ENCODE measurements around the gene AK3.

Gene AK3

DNA sequence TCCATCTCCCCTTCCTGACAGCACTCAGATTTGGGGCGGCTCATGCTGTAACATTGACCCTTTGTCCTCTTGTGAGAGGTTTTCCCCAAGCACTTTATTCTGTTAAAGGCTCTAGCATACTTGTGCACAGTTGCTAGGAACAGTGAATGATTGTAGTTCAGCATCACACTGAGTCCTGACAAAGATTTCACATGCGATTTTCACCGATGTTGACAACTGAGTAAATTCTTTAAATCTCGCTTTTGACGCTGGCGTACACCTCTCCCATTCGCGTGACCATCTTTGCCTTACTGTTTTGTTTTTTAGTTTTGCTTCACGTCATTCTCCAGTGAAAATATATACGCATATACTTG, 60.9 kb downstream of the AK3 start:
- no peak for DNase-seq (ENCODE audit: low read depth)
- TF ChIP-seq, protein P1, sequence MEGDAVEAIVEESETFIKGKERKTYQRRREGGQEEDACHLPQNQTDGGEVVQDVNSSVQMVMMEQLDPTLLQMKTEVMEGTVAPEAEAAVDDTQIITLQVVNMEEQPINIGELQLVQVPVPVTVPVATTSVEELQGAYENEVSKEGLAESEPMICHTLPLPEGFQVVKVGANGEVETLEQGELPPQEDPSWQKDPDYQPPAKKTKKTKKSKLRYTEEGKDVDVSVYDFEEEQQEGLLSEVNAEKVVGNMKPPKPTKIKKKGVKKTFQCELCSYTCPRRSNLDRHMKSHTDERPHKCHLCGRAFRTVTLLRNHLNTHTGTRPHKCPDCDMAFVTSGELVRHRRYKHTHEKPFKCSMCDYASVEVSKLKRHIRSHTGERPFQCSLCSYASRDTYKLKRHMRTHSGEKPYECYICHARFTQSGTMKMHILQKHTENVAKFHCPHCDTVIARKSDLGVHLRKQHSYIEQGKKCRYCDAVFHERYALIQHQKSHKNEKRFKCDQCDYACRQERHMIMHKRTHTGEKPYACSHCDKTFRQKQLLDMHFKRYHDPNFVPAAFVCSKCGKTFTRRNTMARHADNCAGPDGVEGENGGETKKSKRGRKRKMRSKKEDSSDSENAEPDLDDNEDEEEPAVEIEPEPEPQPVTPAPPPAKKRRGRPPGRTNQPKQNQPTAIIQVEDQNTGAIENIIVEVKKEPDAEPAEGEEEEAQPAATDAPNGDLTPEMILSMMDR (conservative IDR thresholded peaks at IDR 0.05; ENCODE audit: low read length): no peak
- H3K4me3 ChIP-seq (ENCODE audit: low read length): peak overlapping the region; percentile 87

DNA sequence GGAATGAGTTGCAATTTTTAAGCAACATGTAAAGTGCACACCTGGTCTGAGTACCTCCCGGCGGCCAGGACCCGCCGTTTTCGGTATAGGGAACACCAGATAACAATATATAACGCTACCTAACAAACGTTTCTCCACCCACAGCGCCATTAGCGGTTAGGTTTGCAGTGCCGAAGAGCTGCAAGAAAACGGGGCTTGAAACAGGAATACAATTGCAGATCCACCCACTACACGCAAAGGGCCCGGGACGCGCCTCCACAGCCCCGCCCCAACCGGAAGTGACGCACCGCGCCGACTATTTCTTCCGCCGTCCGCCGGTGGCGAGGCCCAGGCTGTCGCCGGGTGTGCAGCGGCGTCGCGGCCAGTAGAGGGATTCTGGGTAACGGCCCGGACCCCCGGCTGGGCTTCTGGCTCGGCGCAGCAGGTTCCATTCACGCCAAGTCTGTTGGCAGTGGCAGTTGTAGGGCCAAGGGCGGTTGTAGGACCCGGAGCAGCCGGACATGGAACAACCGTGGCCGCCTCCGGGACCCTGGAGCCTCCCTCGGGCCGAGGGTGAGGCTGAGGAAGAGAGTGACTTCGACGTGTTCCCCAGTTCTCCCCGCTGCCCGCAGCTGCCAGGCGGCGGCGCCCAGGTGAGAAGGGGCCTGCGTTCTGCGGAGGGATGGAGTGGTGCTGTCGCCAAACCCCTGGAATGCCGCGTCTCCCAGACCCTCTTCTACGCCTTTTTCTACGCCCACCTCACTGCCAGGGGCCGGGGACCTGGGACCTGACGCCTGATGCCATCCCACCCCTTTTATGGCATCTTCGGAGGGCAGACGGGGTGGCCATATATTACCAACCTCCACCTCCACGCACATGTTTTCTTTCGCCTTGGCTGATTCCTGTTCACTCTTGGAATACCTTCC, 61.5 kb downstream of the AK3 start, which contains the start of gene CDC37L1:
Gene CDC37L1 (plus strand): TSS at position 302 of the 905 bp plus-strand sequence. CDS start 199 bp downstream, at position 501.
- peak within 1 kb of the TSS; percentile 87 for H3K4me3 ChIP-seq (ENCODE audit: low read length)
- peak; percentile 94 for DNase-seq (ENCODE audit: low read depth)
- TF ChIP-seq, protein P1 (conservative IDR thresholded peaks at IDR 0.05; ENCODE audit: low read length): peak; percentile 51

DNA sequence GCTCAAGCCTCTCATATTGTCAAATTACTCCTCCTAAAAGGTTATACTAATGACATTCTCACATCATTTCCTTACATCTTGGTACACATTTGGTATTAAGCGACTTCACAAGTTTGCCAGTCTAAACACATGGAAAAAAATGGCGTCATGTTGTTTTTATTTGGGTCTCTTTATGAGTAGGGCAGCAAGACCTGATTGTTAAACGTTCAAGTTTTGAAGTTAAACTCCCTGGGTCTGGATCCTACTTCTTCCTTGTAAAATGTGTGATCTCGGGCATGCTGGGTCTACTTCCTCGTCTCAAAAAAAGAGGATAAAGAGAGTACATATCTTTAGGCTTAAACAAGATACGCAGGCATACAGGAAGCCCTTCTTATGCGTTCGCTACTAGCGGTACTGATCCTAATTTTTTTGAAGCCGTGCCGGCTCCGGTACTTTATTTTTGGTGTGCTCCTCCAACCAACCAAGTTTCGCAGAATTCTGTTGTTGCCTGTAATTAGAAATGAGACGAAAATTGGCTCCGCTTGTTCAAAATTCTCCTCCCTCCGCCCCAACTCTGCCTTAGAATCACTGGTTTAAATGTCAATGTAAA, 62.2 kb downstream of the AK3 start:
- H3K4me3 ChIP-seq (ENCODE audit: low read length): peak overlapping the region; percentile 87
- TF ChIP-seq, protein P1 (conservative IDR thresholded peaks at IDR 0.05; ENCODE audit: low read length): no peak
- peak; percentile 18 for DNase-seq (ENCODE audit: low read depth)

DNA sequence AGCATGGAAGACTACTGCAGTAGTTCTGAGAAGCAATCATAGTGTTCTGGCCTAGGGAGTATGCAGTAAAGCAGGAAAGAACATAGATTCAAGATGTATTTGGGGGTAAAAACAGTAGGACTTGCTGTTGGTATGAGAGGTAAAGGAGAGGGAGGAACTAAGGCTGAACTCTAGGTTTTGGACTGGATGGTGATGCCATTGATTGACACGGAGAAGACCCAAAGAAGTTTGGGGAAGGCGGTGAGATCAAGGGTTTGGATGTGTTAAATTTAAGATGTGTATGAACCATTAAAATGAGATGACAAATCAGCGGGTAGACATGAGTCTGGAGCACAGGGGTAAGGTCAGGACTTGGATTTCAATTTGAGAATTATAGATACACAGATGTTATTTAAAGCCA, 63.6 kb downstream of the AK3 start:
- TF ChIP-seq, protein P1 (conservative IDR thresholded peaks at IDR 0.05; ENCODE audit: low read length): no peak
- no peak for DNase-seq (ENCODE audit: low read depth)
- no peak overlapping the region for H3K4me3 ChIP-seq (ENCODE audit: low read length)

DNA sequence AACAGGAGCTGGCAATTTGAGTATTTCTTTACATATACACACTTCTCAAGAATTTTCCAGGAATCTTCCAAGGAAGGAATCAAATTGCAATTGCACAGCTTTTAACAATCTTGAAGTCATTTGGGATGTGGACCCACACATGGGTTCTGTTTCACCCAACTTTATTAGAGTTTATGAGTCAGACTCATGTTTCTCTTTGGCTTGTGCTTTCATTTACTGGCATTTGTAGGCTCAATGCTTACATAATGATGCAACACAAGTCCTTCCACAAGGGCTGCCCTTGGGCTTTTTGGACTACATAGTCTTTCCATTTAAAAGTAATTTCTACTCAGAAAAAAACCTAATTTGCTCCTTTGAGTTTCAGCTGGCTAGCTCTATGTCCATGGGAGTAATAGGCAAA, 66.2 kb downstream of the AK3 start:
- no peak overlapping the region for H3K4me3 ChIP-seq (ENCODE audit: low read length)
- DNase-seq (ENCODE audit: low read depth): peak; percentile 94
- TF ChIP-seq, protein P1 (conservative IDR thresholded peaks at IDR 0.05; ENCODE audit: low read length): no peak; the same call in 1 of the 2 replicates

DNA sequence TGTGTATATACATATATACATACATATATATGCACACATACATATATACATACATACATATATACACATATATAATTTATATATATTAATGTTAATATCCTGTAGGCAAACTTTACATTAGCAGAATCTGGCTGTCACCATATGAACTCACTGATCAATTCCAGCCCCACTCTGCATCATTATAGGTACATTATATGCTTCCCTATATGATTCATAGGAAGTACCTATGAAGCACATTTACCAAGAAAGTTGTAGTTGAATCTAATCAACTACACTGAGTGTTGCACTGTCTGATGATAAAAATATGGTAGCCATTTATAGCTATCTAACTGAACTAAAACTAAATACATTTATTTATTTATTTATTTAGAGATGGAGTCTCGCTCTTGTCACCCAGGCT, 69.3 kb downstream of the AK3 start:
- no peak for DNase-seq (ENCODE audit: low read depth)
- TF ChIP-seq, protein P1 (conservative IDR thresholded peaks at IDR 0.05; ENCODE audit: low read length): no peak
- no peak overlapping the region for H3K4me3 ChIP-seq (ENCODE audit: low read length)

DNA sequence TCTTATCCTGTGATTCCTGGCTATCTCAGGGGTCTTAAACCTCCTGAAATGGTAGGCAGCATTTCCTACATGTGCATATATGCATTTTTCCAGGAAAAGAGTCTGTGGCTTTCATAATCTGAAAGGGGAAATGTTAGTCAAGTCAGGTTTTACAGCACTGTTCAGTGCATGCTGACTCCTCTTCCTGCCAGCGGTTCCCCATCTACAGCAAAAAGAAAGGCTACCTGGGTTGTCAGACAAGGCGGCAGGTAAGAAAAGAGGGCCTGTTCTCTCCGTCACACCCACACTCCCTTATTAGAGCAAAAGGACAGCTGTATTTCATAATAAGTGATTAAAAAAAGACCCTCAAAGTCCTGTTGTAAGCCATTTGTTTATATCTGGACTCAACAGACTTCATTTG, 70.4 kb downstream of the AK3 start:
- no peak for DNase-seq (ENCODE audit: low read depth)
- TF ChIP-seq, protein P1 (conservative IDR thresholded peaks at IDR 0.05; ENCODE audit: low read length): no peak
- H3K4me3 ChIP-seq (ENCODE audit: low read length): no peak overlapping the region

Measured in AG10803 (cell line).